ENCODE data around the gene MYO10. TPM values are rescaled to one million over a fixed set of nuclear protein-coding genes. Genes with fewer than 3 reads are reported as not detected.
"Not testable (repeated sequence)": the region's sequence is repeated elsewhere in the genome, so short reads cannot be mapped to it uniquely, and the experiment has no call there.

Gene MYO10
- total RNA-seq, 2 donors from 2014 or later: not detected

- DNase-seq (ENCODE audit: low spot score) (no peak), ATAC-seq (no peak)
- H3K36me3 Mint-ChIP-seq: no peaks in the 10 kb centered on the region
- peaks cover 5 to 6% of the 10 kb centered on the region in 2 donors for H3K4me1 Mint-ChIP-seq (ENCODE audit: low read depth in 2 of 2)
- H3K27me3 Mint-ChIP-seq: no peaks in the 10 kb centered on the region
- no peak overlapping the region for H3K27ac Mint-ChIP-seq
- H3K4me3 Mint-ChIP-seq: no peak overlapping the region
- H3K9me3 Mint-ChIP-seq: no peaks in the 10 kb centered on the region
These were observed 178.0 kb downstream of the MYO10 start for GRCh38 chr5:16757989-16758501.

- ATAC-seq; DNase-seq (ENCODE audit: low spot score); H3K36me3 Mint-ChIP-seq; H3K27me3 Mint-ChIP-seq; H3K9me3 Mint-ChIP-seq; H3K4me1 Mint-ChIP-seq (ENCODE audit: low read depth in 2 of 2); H3K27ac Mint-ChIP-seq; H3K4me3 Mint-ChIP-seq: not testable (repeated sequence)
These were observed 178.5 kb downstream of the MYO10 start for GRCh38 chr5:16757577-16757976.

GRCh38 chr5:16757146-16757545 is 178.9 kb downstream of the MYO10 start:
- ATAC-seq (no peak), DNase-seq (ENCODE audit: low spot score) (no peak)

GRCh38 chr5:16756692-16757091 is 179.4 kb downstream of the MYO10 start:
- Mint-ChIP-seq H3K4me3 (no peak overlapping the region), H3K27ac (no peak overlapping the region), H3K27me3 (no peaks in the 10 kb centered on the region), H3K4me1 (ENCODE audit: low read depth in 2 of 2) (peaks cover 5 to 6% of the 10 kb centered on the region in 2 donors), H3K36me3 (no peaks in the 10 kb centered on the region), H3K9me3 (no peaks in the 10 kb centered on the region)
- DNase-seq (ENCODE audit: low spot score): no peak
- ATAC-seq: no peak

More at GRCh38 chr5:16757146-16757545, 178.9 kb downstream of the MYO10 start:
- peaks cover 5 to 6% of the 10 kb centered on the region in 2 donors for H3K4me1 Mint-ChIP-seq (ENCODE audit: low read depth in 2 of 2)
- H3K27ac Mint-ChIP-seq: no peak overlapping the region
- no peaks in the 10 kb centered on the region for H3K27me3 Mint-ChIP-seq
- H3K4me3 Mint-ChIP-seq: no peak overlapping the region
- no peaks in the 10 kb centered on the region for H3K36me3 Mint-ChIP-seq
- no peaks in the 10 kb centered on the region for H3K9me3 Mint-ChIP-seq

- DNase-seq (ENCODE audit: low spot score) (no peak), ATAC-seq (no peak)
- Mint-ChIP-seq H3K9me3 (no peaks in the 10 kb centered on the region), H3K27me3 (no peaks in the 10 kb centered on the region), H3K27ac (no peak overlapping the region), H3K4me1 (ENCODE audit: low read depth in 2 of 2) (peaks cover 5 to 6% of the 10 kb centered on the region in 2 donors), H3K36me3 (no peaks in the 10 kb centered on the region), H3K4me3 (no peak overlapping the region)
These were observed 180.4 kb downstream of the MYO10 start for GRCh38 chr5:16755641-16756040.

GRCh38 chr5:16754601-16755000 is 181.5 kb downstream of the MYO10 start:
- H3K4me1 Mint-ChIP-seq (ENCODE audit: low read depth in 2 of 2): peaks cover 5% of the 10 kb centered on the region in 2 donors
- no peak overlapping the region for H3K27ac Mint-ChIP-seq
- no peaks in the 10 kb centered on the region for H3K9me3 Mint-ChIP-seq
- no peaks in the 10 kb centered on the region for H3K27me3 Mint-ChIP-seq
- no peaks in the 10 kb centered on the region for H3K36me3 Mint-ChIP-seq
- ATAC-seq (no peak), DNase-seq (ENCODE audit: low spot score) (no peak)
- no peak overlapping the region for H3K4me3 Mint-ChIP-seq

GRCh38 chr5:16754086-16754485 is 182.0 kb downstream of the MYO10 start:
- H3K4me3 Mint-ChIP-seq: no peak overlapping the region
- ATAC-seq (no peak), DNase-seq (ENCODE audit: low spot score) (no peak)
- H3K36me3 Mint-ChIP-seq: no peaks in the 10 kb centered on the region
- no peaks in the 10 kb centered on the region for H3K27me3 Mint-ChIP-seq
- H3K9me3 Mint-ChIP-seq: no peaks in the 10 kb centered on the region
- no peak overlapping the region for H3K27ac Mint-ChIP-seq
- H3K4me1 Mint-ChIP-seq (ENCODE audit: low read depth in 2 of 2): peaks cover 0 to under 1% of the 10 kb centered on the region in 2 donors

GRCh38 chr5:16750445-16750844 is 185.6 kb downstream of the MYO10 start:
- no peaks in the 10 kb centered on the region for H3K27me3 Mint-ChIP-seq
- no peak for DNase-seq (ENCODE audit: low spot score)
- ATAC-seq: no peak
- no peaks in the 10 kb centered on the region for H3K4me1 Mint-ChIP-seq (ENCODE audit: low read depth in 2 of 2)
- no peak overlapping the region for H3K27ac Mint-ChIP-seq
- no peaks in the 10 kb centered on the region for H3K36me3 Mint-ChIP-seq
- no peaks in the 10 kb centered on the region for H3K9me3 Mint-ChIP-seq
- H3K4me3 Mint-ChIP-seq: no peak overlapping the region

GRCh38 chr5:16749626-16750025 is 186.5 kb downstream of the MYO10 start:
- no peak overlapping the region for H3K4me3 Mint-ChIP-seq

GRCh38 chr5:16744164-16744880 is 191.8 kb downstream of the MYO10 start:
- Mint-ChIP-seq H3K36me3 (no peaks in the 10 kb centered on the region), H3K4me1 (ENCODE audit: low read depth in 2 of 2) (no peaks in the 10 kb centered on the region), H3K9me3 (no peaks in the 10 kb centered on the region), H3K4me3 (no peak overlapping the region), H3K27ac (no peak overlapping the region), H3K27me3 (peaks cover 0 to 5% of the 10 kb centered on the region in 2 donors)
- ATAC-seq: peak in 1 of 2 donors; percentile 28
- no peak for DNase-seq (ENCODE audit: low spot score)

More at GRCh38 chr5:16749626-16750025, 186.5 kb downstream of the MYO10 start:
- no peak for DNase-seq (ENCODE audit: low spot score)
- no peaks in the 10 kb centered on the region for H3K27me3 Mint-ChIP-seq
- no peak for ATAC-seq
- no peaks in the 10 kb centered on the region for H3K36me3 Mint-ChIP-seq
- no peaks in the 10 kb centered on the region for H3K4me1 Mint-ChIP-seq (ENCODE audit: low read depth in 2 of 2)
- H3K9me3 Mint-ChIP-seq: no peaks in the 10 kb centered on the region
- H3K27ac Mint-ChIP-seq: no peak overlapping the region

- Mint-ChIP-seq H3K36me3 (no peaks in the 10 kb centered on the region), H3K4me3 (no peak overlapping the region)
These were observed 193.2 kb downstream of the MYO10 start for GRCh38 chr5:16742938-16743337.

GRCh38 chr5:16740811-16741392 is 195.2 kb downstream of the MYO10 start:
- DNase-seq (ENCODE audit: low spot score) (no peak), ATAC-seq (no peak)
- H3K36me3 Mint-ChIP-seq: no peaks in the 10 kb centered on the region
- no peak overlapping the region for H3K4me3 Mint-ChIP-seq
- no peaks in the 10 kb centered on the region for H3K4me1 Mint-ChIP-seq (ENCODE audit: low read depth in 2 of 2)
- H3K9me3 Mint-ChIP-seq: no peaks in the 10 kb centered on the region
- peaks cover 0 to 10% of the 10 kb centered on the region in 2 donors for H3K27me3 Mint-ChIP-seq
- H3K27ac Mint-ChIP-seq: no peak overlapping the region

More at GRCh38 chr5:16742938-16743337, 193.2 kb downstream of the MYO10 start:
- Mint-ChIP-seq H3K9me3 (no peaks in the 10 kb centered on the region), H3K4me1 (ENCODE audit: low read depth in 2 of 2) (no peaks in the 10 kb centered on the region), H3K27ac (no peak overlapping the region), H3K27me3 (peaks cover 0 to 5% of the 10 kb centered on the region in 2 donors)
- no peak for ATAC-seq
- DNase-seq (ENCODE audit: low spot score): no peak

GRCh38 chr5:16740066-16740810 is 195.8 kb downstream of the MYO10 start:
- Mint-ChIP-seq H3K36me3 (no peaks in the 10 kb centered on the region), H3K27me3 (peaks cover 0 to 13% of the 10 kb centered on the region in 2 donors), H3K4me1 (ENCODE audit: low read depth in 2 of 2) (no peaks in the 10 kb centered on the region), H3K27ac (no peak overlapping the region), H3K4me3 (no peak overlapping the region), H3K9me3 (no peaks in the 10 kb centered on the region)
- DNase-seq (ENCODE audit: low spot score) (no peak), ATAC-seq (no peak)

- H3K36me3 Mint-ChIP-seq: not testable (repeated sequence)
These were observed 197.7 kb downstream of the MYO10 start for GRCh38 chr5:16738393-16738792.

More at GRCh38 chr5:16738393-16738792, 197.7 kb downstream of the MYO10 start:
- H3K4me1 Mint-ChIP-seq (ENCODE audit: low read depth in 2 of 2); H3K4me3 Mint-ChIP-seq; H3K9me3 Mint-ChIP-seq; H3K27ac Mint-ChIP-seq; DNase-seq (ENCODE audit: low spot score); ATAC-seq: not testable (repeated sequence)
- peaks cover 0 to 13% of the 10 kb centered on the region in 2 donors for H3K27me3 Mint-ChIP-seq

Data from natural killer cell treated with Interleukin-12 subunit alpha and Interleukin-12 subunit beta and Interleukin-15 and Interleukin-18, amount 100 ng/mL, for 72 hours (primary cell).